Sigmoid colon (tissue), 4 donors: ENCODE measurements around the gene ZNF578.

Source experiments
- POLR2A ChIP-seq, 2 donors: fragments of 450-650 bp; IDR thresholded peaks; one replicate each; pipeline ENCODE4 v1.6.1; 2016; ENCODE audit warnings: antibody characterized with exemption in 2 of 2, mild to moderate bottlenecking in 2 of 2, moderate library complexity in 2 of 2
- POLR2AphosphoS5 ChIP-seq, 4 donors: sonication (generic); formaldehyde crosslinking; IDR thresholded peaks; one replicate each; pipeline ENCODE4 v1.6.1; 2017; ENCODE audit warnings: antibody characterized with exemption in 4 of 4
- TF ChIP-seq, protein P1 (sequence below), 4 experiments: fragments of 450-650 bp in 3 of 4; fragments of 200-600 bp in 1 of 4; IDR thresholded peaks; one replicate each; pipeline ENCODE4 v1.5.1; 2016 to 2019; ENCODE audit warnings: antibody characterized with exemption in 4 of 4, mild to moderate bottlenecking in 3 of 4, moderate library complexity in 2 of 4

DNA sequence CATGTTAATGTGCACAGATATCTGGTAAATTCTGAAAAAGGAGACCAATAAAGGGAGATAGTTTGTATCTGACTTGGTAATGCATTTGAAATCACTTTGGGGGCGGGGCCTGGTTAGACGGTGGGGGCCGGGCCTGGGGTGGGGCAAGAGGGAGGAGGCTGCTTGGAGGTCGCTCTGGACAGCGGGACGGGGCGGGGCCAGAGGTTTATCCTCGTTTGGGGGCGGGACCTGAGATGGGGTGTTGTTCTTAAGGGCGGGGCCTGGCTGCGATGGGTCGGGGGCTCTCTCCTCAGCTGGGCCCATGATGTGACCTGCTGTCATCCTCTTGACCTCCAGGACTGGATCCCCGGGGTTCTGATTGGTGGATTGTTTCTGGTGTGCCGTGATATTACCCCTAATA, 69.2 kb downstream of the ZNF578 start:
- TF ChIP-seq, protein P1, sequence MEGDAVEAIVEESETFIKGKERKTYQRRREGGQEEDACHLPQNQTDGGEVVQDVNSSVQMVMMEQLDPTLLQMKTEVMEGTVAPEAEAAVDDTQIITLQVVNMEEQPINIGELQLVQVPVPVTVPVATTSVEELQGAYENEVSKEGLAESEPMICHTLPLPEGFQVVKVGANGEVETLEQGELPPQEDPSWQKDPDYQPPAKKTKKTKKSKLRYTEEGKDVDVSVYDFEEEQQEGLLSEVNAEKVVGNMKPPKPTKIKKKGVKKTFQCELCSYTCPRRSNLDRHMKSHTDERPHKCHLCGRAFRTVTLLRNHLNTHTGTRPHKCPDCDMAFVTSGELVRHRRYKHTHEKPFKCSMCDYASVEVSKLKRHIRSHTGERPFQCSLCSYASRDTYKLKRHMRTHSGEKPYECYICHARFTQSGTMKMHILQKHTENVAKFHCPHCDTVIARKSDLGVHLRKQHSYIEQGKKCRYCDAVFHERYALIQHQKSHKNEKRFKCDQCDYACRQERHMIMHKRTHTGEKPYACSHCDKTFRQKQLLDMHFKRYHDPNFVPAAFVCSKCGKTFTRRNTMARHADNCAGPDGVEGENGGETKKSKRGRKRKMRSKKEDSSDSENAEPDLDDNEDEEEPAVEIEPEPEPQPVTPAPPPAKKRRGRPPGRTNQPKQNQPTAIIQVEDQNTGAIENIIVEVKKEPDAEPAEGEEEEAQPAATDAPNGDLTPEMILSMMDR (IDR thresholded peaks at IDR 0.05), result no peak
- TF ChIP-seq POLR2A (IDR thresholded peaks at IDR 0.05) (no peak), POLR2AphosphoS5 (IDR thresholded peaks at IDR 0.05) (no peak)
